HepG2 (cell line): ENCODE measurements around the gene PATL1. TPM values are rescaled to one million over a fixed set of nuclear protein-coding genes. Genes with fewer than 3 reads are reported as not detected.

Experiments
- ATAC-seq: fragments of 200-7000 bp; cut with Tn5 transposase; 3 replicates; pipeline ENCODE4 v1.9.1; 2020; ENCODE audit warnings: mild to moderate bottlenecking, moderate library complexity
- BruUV-seq: library from RNA; stranded (reverse); fragments of 400-500 nt; replicated peaks from 2 replicates; lab custom pipeline; 2021; lab: Mats Ljungman, UMichigan
- CTCF ChIA-PET: fragments of 300-600 bp; formaldehyde crosslinking; extraction: SDS; loops from one replicate; lab custom pipeline; 2021; ENCODE audit warnings: low total read pairs, inconsistent platforms, low intra/inter-chr PET ratio; lab: Yijun Ruan, JAX
- POLR2A ChIA-PET: fragments of 350-600 bp; sonication (Branson Sonifier 250); formaldehyde crosslinking; loops from one replicate; lab custom pipeline; 2020; ENCODE audit warnings: antibody characterized with exemption, inconsistent platforms; lab: Yijun Ruan, JAX
- DNase-seq: peaks from one replicate; pipeline ENCODE4 v3.0.0-alpha.2; 2015; ENCODE audit warnings: low spot score
- FAIRE-seq: peaks from 3 replicates; lab custom pipeline; 2011; peaks lifted over from hg19 to GRCh38; lab: Jason Lieb, UNC
- H2AFZ ChIP-seq: one replicate; pipeline ENCODE4 v1.6.1; 2011; ENCODE audit warnings: low read length, inconsistent platforms
- H3K27ac ChIP-seq: fragments of 300-600 bp; 3 replicates; pipeline ENCODE4 v1.8.0; 2011; ENCODE audit warnings: mixed run types, mild to moderate bottlenecking, mixed read lengths, low read length, inconsistent platforms; ENCODE audit not compliant: insufficient read depth; ENCODE audit errors: extremely low read length
- H3K27me3 ChIP-seq, 2 experiments: fragments of 200-600 bp in 1 of 2; 2 replicates in 1 of 2; 3 replicates in 1 of 2; pipeline versions ENCODE4 v1.6.0 to v1.8.0; 2011; ENCODE audit warnings: low read length in 2 of 2, mild to moderate bottlenecking in 2 of 2, moderate library complexity in 2 of 2, inconsistent platforms in 1 of 2; ENCODE audit not compliant: insufficient read depth in 2 of 2, control insufficient read depth in 1 of 2
- H3K36me3 ChIP-seq, 2 experiments: fragments of 200-600 bp in 1 of 2; replicated peaks in 1 of 2; 2 replicates in 1 of 2; 3 replicates in 1 of 2; pipeline versions ENCODE4 v1.5.1 to v1.8.0; 2011; ENCODE audit warnings: low read length in 2 of 2, inconsistent platforms in 1 of 2; ENCODE audit not compliant: insufficient read depth in 2 of 2, control insufficient read depth in 1 of 2
- H3K4me1 ChIP-seq: 2 replicates; pipeline ENCODE4 v1.5.1; 2012; ENCODE audit warnings: low read length, inconsistent platforms; ENCODE audit not compliant: insufficient read depth
- H3K4me2 ChIP-seq: 2 replicates; pipeline ENCODE4 v1.6.0; 2011; ENCODE audit warnings: low read depth, low read length, inconsistent platforms
- H3K4me3 ChIP-seq, 3 experiments: fragments of 200-600 bp in 1 of 3; sonication (generic), shearing (Covaris generic) in 1 of 3; replicated peaks in 1 of 3; 2 replicates each; pipeline ENCODE4 v1.5.1; 2011 to 2016; ENCODE audit warnings: low read length in 3 of 3, inconsistent platforms in 2 of 3, low read depth in 2 of 3, mild to moderate bottlenecking in 2 of 3, control low read depth in 1 of 3, mixed read lengths in 1 of 3; ENCODE audit not compliant: insufficient read depth in 1 of 3
- H3K79me2 ChIP-seq: one replicate; pipeline ENCODE4 v1.6.1; 2011; ENCODE audit warnings: low read length, inconsistent platforms; ENCODE audit not compliant: insufficient read depth
- H3K9ac ChIP-seq: 2 replicates; pipeline ENCODE4 v1.6.0; 2011; ENCODE audit warnings: mild to moderate bottlenecking, low read depth, low read length, inconsistent platforms; ENCODE audit not compliant: insufficient read depth
- H3K9me3 ChIP-seq: 2 replicates; pipeline ENCODE4 v1.5.1; 2012; ENCODE audit warnings: mild to moderate bottlenecking, low read length
- H4K20me1 ChIP-seq: 2 replicates; pipeline ENCODE4 v1.6.0; 2011; ENCODE audit warnings: inconsistent platforms, mild to moderate bottlenecking, low read length, moderate library complexity; ENCODE audit not compliant: insufficient read depth
- ETV5 ChIP-seq: IDR thresholded peaks from 2 replicates; pipeline ENCODE4 v1.6.1; 2018; ENCODE audit warnings: missing biosample characterization, missing genetic modification reagents, inconsistent platforms, borderline replicate concordance
- EZH2 ChIP-seq: conservative IDR thresholded peaks from 2 replicates; pipeline ENCODE4 v1.6.1; 2012; ENCODE audit warnings: mild to moderate bottlenecking, low read depth, low read length, moderate library complexity
- IKZF5 ChIP-seq: IDR thresholded peaks from 2 replicates; pipeline ENCODE4 v1.6.1; 2018; ENCODE audit warnings: missing genetic modification reagents, mild to moderate bottlenecking, missing compliant biosample characterization
- RFX5 ChIP-seq: IDR thresholded peaks from 2 replicates; pipeline ENCODE4 v1.6.1; 2011; ENCODE audit warnings: low read depth, low read length, improper control_type of control experiment
- SRSF9 ChIP-seq: fragments of 200-400 bp; formaldehyde crosslinking; IDR thresholded peaks from 2 replicates; pipeline ENCODE4 v1.6.1; 2018; ENCODE audit warnings: borderline replicate concordance, mild to moderate bottlenecking, low read depth, low read length; ENCODE audit not compliant: insufficient read depth, poor library complexity, severe bottlenecking
- XBP1 ChIP-seq: sonication (generic); formaldehyde crosslinking; IDR thresholded peaks from 2 replicates; pipeline ENCODE4 v1.5.0; 2020; ENCODE audit warnings: missing genetic modification reagents
- YEATS4 ChIP-seq: sonication (generic); formaldehyde crosslinking; IDR thresholded peaks from 2 replicates; pipeline ENCODE4 v1.4.0; 2020; ENCODE audit warnings: missing genetic modification reagents, borderline replicate concordance
- ZBTB3 ChIP-seq: sonication (generic); formaldehyde crosslinking; IDR thresholded peaks from 2 replicates; pipeline ENCODE4 v1.4.0; 2020; ENCODE audit warnings: low read depth, mild to moderate bottlenecking, moderate library complexity, missing genetic modification reagents, borderline replicate concordance
- ZFP36L2 ChIP-seq: sonication (generic); formaldehyde crosslinking; IDR thresholded peaks from 2 replicates; pipeline ENCODE4 v1.4.0; 2020; ENCODE audit warnings: missing genetic modification reagents
- ZNF136 ChIP-seq: sonication (generic); formaldehyde crosslinking; IDR thresholded peaks from 2 replicates; pipeline ENCODE4 v1.8.1; 2022; ENCODE audit warnings: low read depth, mild to moderate bottlenecking, moderate library complexity, missing genetic modification reagents
- ZNF205 ChIP-seq: IDR thresholded peaks from 2 replicates; pipeline ENCODE4 v1.6.1; 2018; ENCODE audit warnings: missing biosample characterization, missing genetic modification reagents
- ZNF75D ChIP-seq: sonication (generic); formaldehyde crosslinking; IDR thresholded peaks from 2 replicates; pipeline ENCODE4 v1.8.1; 2023; ENCODE audit warnings: missing genetic modification reagents, mild to moderate bottlenecking, borderline replicate concordance
- ZNF775 ChIP-seq: sonication (generic); formaldehyde crosslinking; IDR thresholded peaks from 2 replicates; pipeline ENCODE4 v1.4.0; 2020; ENCODE audit warnings: missing genetic modification reagents, mild to moderate bottlenecking, moderate library complexity, borderline replicate concordance
- ZZZ3 ChIP-seq: sonication (generic); formaldehyde crosslinking; IDR thresholded peaks from 2 replicates; pipeline ENCODE4 v1.4.0; 2020; ENCODE audit warnings: missing genetic modification reagents, mild to moderate bottlenecking, borderline replicate concordance
- WGBS: methylation state at CpG from one replicate; pipeline ENCODE4 v1.1.6; 2017; ENCODE audit warnings: low lambda C conversion rate; 5-methylcytosine and 5-hydroxymethylcytosine counted together
- in situ Hi-C: cut with HindIII; loops from 2 replicates; pipeline ENCODE4 v1.10.0; 2017; ENCODE audit warnings: low pct_unique_long_range_greater_than_20kb; ENCODE audit not compliant: extremely low pct_ligation_motif_present
- intact Hi-C: fragments of 100-400 bp; cut with micrococcal nuclease; formaldehyde crosslinking; loops from one replicate; pipeline ENCODE4 v1.10.0; 2022; ENCODE audit not compliant: unreplicated experiment
- polyA plus RNA-seq, 8 experiments: library from polyadenylated mRNA; depleted of rRNA in 3 of 8; stranded (reverse) in 7 of 8; unstranded in 1 of 8; fragments of >200 nt; fragmentation: Illumina TruSeq in 4 of 8; extraction: Trizol in 4 of 8; gene quantifications; 2 replicates each; pipeline versions ENCODE4 v1.2.1 to v1.2.3, GENCODE V29; 2011 to 2016; ENCODE audit warnings: low read depth in 4 of 8, missing spikeins in 1 of 8, mixed read lengths in 1 of 8; ENCODE audit not compliant: insufficient read depth in 1 of 8
- total RNA-seq, 5 experiments: library from RNA; depleted of rRNA; stranded (reverse); fragments of >200 nt; fragmentation: Illumina TruSeq; extraction: Trizol; gene quantifications; 2 replicates each; pipeline ENCODE4 v1.2.3, GENCODE V29; 2016; ENCODE audit warnings: low read depth in 1 of 5
- TF ChIP-seq, protein P1 (sequence below): IDR thresholded peaks from 2 replicates; pipeline ENCODE4 v1.6.1; 2016; ENCODE audit warnings: control low read depth
- TF ChIP-seq, protein P2 (sequence below): sonication (generic); formaldehyde crosslinking; IDR thresholded peaks from 2 replicates; pipeline ENCODE4 v1.4.0; 2020; ENCODE audit warnings: missing genetic modification reagents, borderline replicate concordance
- TF ChIP-seq, protein P3 (sequence below): sonication (generic); formaldehyde crosslinking; conservative IDR thresholded peaks from 2 replicates; pipeline ENCODE4 v1.4.0; 2020; ENCODE audit warnings: missing genetic modification reagents

Gene PATL1
- total and polyA plus RNA-seq, 2 of the 13 experiments (the other 11 are each of a cell fraction or from before 2014, with no cell fraction given): 12.9 to 26.8 TPM

GRCh38 chr11:59598961-59599360 is 69.9 kb downstream of the PATL1 start:
- Histone ChIP-seq H3K27ac (no peak overlapping the region), H3K36me3 (peaks cover 35 to 92% of the 10 kb centered on the region in 2 experiments), H3K4me2 (no peak overlapping the region), H2AFZ (no peak overlapping the region), H3K27me3 (no peaks in the 10 kb centered on the region), H3K9me3 (no peaks in the 10 kb centered on the region), H4K20me1 (no peaks in the 10 kb centered on the region), H3K79me2 (no peaks in the 10 kb centered on the region), H3K4me1 (no peaks in the 10 kb centered on the region), H3K9ac (no peak overlapping the region), H3K4me3 (no peak overlapping the region)
- POLR2A ChIA-PET: no interaction called here
- CTCF ChIA-PET: no interaction called here
- DNase-seq: no peak
- BruUV-seq: no TSS peak
- in situ Hi-C loops (no loop called here), intact Hi-C loops (no loop called here)
- WGBS: 95% methylated on average over 1 of the region's 1 CpG
- no peak for FAIRE-seq
- no peak for TF ChIP-seq ZNF205
- no peak for TF ChIP-seq ZFP36L2
- no peak for TF ChIP-seq IKZF5 (CRISPR knock-in tag)
- TF ChIP-seq ZZZ3 (CRISPR knock-in tag): no peak
- TF ChIP-seq ETV5 (CRISPR knock-in tag): no peak
- TF ChIP-seq, protein P1, sequence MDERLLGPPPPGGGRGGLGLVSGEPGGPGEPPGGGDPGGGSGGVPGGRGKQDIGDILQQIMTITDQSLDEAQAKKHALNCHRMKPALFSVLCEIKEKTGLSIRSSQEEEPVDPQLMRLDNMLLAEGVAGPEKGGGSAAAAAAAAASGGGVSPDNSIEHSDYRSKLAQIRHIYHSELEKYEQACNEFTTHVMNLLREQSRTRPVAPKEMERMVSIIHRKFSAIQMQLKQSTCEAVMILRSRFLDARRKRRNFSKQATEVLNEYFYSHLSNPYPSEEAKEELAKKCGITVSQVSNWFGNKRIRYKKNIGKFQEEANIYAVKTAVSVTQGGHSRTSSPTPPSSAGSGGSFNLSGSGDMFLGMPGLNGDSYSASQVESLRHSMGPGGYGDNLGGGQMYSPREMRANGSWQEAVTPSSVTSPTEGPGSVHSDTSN (CRISPR knock-in tag): no peak
- TF ChIP-seq SRSF9: no peak
- no peak for TF ChIP-seq RFX5
- TF ChIP-seq ZNF136 (CRISPR knock-in tag): no peak
- no peak for TF ChIP-seq ZNF75D
- TF ChIP-seq ZNF775: no peak
- TF ChIP-seq, protein P2, sequence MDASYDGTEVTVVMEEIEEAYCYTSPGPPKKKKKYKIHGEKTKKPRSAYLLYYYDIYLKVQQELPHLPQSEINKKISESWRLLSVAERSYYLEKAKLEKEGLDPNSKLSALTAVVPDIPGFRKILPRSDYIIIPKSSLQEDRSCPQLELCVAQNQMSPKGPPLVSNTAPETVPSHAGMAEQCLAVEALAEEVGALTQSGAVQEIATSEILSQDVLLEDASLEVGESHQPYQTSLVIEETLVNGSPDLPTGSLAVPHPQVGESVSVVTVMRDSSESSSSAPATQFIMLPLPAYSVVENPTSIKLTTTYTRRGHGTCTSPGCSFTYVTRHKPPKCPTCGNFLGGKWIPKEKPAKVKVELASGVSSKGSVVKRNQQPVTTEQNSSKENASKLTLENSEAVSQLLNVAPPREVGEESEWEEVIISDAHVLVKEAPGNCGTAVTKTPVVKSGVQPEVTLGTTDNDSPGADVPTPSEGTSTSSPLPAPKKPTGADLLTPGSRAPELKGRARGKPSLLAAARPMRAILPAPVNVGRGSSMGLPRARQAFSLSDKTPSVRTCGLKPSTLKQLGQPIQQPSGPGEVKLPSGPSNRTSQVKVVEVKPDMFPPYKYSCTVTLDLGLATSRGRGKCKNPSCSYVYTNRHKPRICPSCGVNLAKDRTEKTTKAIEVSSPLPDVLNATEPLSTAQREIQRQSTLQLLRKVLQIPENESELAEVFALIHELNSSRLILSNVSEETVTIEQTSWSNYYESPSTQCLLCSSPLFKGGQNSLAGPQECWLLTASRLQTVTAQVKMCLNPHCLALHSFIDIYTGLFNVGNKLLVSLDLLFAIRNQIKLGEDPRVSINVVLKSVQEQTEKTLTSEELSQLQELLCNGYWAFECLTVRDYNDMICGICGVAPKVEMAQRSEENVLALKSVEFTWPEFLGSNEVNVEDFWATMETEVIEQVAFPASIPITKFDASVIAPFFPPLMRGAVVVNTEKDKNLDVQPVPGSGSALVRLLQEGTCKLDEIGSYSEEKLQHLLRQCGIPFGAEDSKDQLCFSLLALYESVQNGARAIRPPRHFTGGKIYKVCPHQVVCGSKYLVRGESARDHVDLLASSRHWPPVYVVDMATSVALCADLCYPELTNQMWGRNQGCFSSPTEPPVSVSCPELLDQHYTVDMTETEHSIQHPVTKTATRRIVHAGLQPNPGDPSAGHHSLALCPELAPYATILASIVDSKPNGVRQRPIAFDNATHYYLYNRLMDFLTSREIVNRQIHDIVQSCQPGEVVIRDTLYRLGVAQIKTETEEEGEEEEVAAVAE (CRISPR knock-in tag): no peak
- no peak for TF ChIP-seq YEATS4 (CRISPR knock-in tag)
- TF ChIP-seq XBP1 (CRISPR knock-in tag): no peak
- TF ChIP-seq ZBTB3: no peak
- TF ChIP-seq EZH2: no peak
- TF ChIP-seq, protein P3, sequence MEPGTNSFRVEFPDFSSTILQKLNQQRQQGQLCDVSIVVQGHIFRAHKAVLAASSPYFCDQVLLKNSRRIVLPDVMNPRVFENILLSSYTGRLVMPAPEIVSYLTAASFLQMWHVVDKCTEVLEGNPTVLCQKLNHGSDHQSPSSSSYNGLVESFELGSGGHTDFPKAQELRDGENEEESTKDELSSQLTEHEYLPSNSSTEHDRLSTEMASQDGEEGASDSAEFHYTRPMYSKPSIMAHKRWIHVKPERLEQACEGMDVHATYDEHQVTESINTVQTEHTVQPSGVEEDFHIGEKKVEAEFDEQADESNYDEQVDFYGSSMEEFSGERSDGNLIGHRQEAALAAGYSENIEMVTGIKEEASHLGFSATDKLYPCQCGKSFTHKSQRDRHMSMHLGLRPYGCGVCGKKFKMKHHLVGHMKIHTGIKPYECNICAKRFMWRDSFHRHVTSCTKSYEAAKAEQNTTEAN (CRISPR knock-in tag): no peak
- ATAC-seq: no peak
